ENCODE measurements around the gene ZNF839.

DNA sequence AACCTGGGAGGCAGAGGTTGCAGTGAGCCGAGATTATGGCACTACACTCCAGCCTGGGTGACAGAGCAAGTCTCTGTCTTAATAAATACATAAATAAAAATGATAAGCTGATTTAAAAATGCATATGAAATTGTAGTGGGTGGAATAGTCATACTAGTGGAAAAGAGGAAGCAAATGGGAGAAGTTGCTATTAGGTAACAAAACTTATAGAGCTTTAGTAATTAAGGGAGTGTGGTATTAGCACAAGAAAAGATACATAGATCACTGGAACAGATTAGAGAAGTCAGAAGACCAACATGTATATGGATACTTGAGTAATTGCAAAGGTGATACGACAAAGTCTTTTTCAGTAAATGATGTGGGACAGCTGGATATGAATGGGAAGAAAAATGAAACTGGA is 69.7 kb downstream of the ZNF839 start:
- TF ChIP-seq GATA2 (IDR thresholded peaks at IDR 0.05; ENCODE audit: low read depth, low read length) (no peak), GATA3 (IDR thresholded peaks at IDR 0.05; ENCODE audit: low read depth, low read length) (no peak)
